H1 (cell line): ENCODE measurements around the gene C9orf43. TPM values are rescaled to one million over a fixed set of nuclear protein-coding genes. Genes with fewer than 3 reads are reported as not detected.

Experiments used
- FOSL1 ChIP-seq: IDR thresholded peaks from 2 replicates; pipeline ENCODE4 v1.6.1; 2011; ENCODE audit warnings: mild to moderate bottlenecking, low read depth, low read length, moderate library complexity; ENCODE audit not compliant: insufficient read depth
- HDAC6 ChIP-seq: IDR thresholded peaks from one replicate; pipeline ENCODE4 v1.7.1; 2012; ENCODE audit warnings: low read depth, mild to moderate bottlenecking, inconsistent platforms, low read length, moderate library complexity
- MAX ChIP-seq: IDR thresholded peaks from 2 replicates; pipeline ENCODE4 v1.6.1; 2012; ENCODE audit warnings: inconsistent platforms
- polyA plus RNA-seq, 7 experiments: library from polyadenylated mRNA; depleted of rRNA in 3 of 7; stranded (reverse) in 5 of 7; unstranded in 2 of 7; fragments of >200 nt in 5 of 7; fragments of 200-250 nt in 2 of 7; gene quantifications; 1 replicate in 5 of 7; 2 replicates in 1 of 7; 4 replicates in 1 of 7; pipeline versions ENCODE4 v1.2.1 to v1.2.3, GENCODE V29; 2011 to 2013; ENCODE audit warnings: missing spikeins in 2 of 7, mixed read lengths in 2 of 7
- total RNA-seq: library from RNA; stranded (reverse); fragmentation: NEBNext Ultra II Directional; extraction: Animal tissue kit (Norgen Biotek cat#: 25700); gene quantifications from 2 replicates; pipeline ENCODE4 v1.2.1, GENCODE V29; 2021

The C9orf43 gene
- total and polyA plus RNA-seq, 2 of the 8 experiments (the other 6 are each of a cell fraction or from before 2014, with no cell fraction given) = 0.35 to 0.52 TPM

- TF ChIP-seq FOSL1 (no peak), HDAC6 (no peak), MAX (no peak)
These were observed 10.8 kb upstream of the C9orf43 start (continued) for GRCh38 chr9:113399646-113400200.
